KOPT-K1 (cell line): ENCODE results near the gene MACC1.

ENCODE experiments used
- H3K27ac ChIP-seq: fragments of 200-600 bp; sonication (generic); 2 replicates; pipeline ENCODE4 v1.5.1; 2016; ENCODE audit warnings: antibody characterized with exemption, mild to moderate bottlenecking, low read depth, low read length; ENCODE audit not compliant: poor library complexity, severe bottlenecking
- H3K36me3 ChIP-seq: fragments of 200-600 bp; sonication (generic); 2 replicates; pipeline ENCODE4 v1.5.1; 2017; ENCODE audit warnings: antibody characterized with exemption, mild to moderate bottlenecking, low read length, moderate library complexity; ENCODE audit not compliant: insufficient read depth
- H3K9me3 ChIP-seq: fragments of 200-600 bp; sonication (generic); 2 replicates; pipeline ENCODE4 v1.5.1; 2017; ENCODE audit warnings: antibody characterized with exemption, low read length, mild to moderate bottlenecking; ENCODE audit not compliant: insufficient read depth, poor library complexity, severe bottlenecking

Gene MACC1

DNA sequence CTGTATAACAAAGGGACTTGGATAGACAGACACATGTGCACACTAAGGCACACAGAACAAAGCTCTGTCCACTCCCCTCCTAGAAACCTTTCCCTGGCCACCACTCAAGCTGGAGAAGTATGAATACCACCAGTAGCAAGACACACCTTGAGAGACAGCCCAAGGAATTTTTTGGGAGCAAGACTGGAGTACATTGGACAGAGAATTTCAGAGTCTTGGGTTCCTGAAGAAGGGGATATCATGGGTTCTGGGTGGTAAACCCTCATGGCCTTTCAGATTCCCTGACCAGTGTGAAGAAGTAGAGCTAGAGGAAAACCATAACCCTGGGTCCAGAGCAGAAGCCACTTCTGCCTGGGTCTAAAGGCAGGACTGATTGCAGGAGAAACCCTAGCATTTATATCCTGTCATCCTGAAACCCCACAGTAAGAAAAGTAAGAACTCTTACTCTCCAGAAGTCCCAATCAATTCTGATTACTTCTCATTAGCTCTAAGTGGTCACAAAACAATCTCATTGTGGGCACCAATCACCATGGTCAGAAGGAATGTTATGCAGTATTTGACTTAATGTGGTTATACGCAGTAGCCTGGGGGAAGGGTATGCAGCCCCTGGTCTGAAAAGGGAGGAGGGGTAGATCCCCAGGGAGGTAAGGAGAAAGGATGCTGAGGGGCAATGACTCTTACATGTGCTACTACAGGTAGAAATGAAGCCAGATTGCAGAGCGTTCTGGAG lies 20.4 kb upstream of the MACC1 start:
- Histone ChIP-seq H3K9me3 (no peaks in the 10 kb centered on the region), H3K36me3 (no peaks in the 10 kb centered on the region), H3K27ac (no peak overlapping the region)

- H3K27ac ChIP-seq = no peak overlapping the region
- H3K9me3 ChIP-seq = no peaks in the 10 kb centered on the region
- no peaks in the 10 kb centered on the region for H3K36me3 ChIP-seq
Measured at GRCh38 chr7:20236790-20237189, 19.6 kb upstream of the MACC1 start.

- H3K36me3 ChIP-seq = no peaks in the 10 kb centered on the region
- H3K9me3 ChIP-seq = no peaks in the 10 kb centered on the region
- no peak overlapping the region for H3K27ac ChIP-seq
Measured at GRCh38 chr7:20236043-20236442, 18.9 kb upstream of the MACC1 start.

DNA sequence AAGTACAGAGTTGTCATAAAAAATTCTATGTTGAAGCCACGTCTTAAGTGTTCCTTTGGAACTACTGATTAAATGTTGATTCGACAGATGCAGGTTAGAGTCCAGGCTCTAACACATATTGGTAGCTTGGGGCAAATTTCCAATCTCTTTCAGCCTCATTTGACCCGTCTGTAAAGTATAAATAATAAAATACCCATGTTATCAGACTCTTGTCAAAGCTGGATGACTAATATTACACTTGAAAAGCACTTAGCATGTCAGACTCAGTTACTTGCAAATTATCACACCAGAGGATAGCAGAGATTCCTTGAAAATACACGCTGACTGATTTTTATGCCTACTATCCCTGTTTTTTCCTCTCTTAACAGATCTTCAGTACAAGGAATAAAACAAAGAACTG lies 18.1 kb upstream of the MACC1 start:
- Histone ChIP-seq H3K36me3 (no peaks in the 10 kb centered on the region), H3K9me3 (no peaks in the 10 kb centered on the region), H3K27ac (no peak overlapping the region)

DNA sequence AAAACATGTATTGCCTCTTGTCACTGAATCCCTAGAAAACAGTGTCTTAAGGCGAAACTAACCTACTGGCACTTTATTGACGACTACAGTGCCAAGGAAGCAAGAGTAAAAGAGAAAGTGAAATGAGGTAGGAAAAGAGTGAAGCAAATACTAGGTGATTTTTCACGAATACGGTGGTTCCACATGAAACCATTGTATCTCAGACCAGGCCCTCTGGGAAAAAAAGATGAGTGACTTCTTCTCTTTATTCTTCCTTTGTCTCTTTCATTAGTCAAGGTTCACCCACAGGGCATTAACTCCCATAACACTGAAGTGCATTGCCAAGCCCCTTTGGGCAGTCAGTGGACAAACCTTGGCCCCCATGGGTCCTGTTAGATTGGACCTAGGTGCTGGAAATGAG lies 16.2 kb upstream of the MACC1 start:
- H3K9me3 ChIP-seq = no peaks in the 10 kb centered on the region
- no peak overlapping the region for H3K27ac ChIP-seq
- H3K36me3 ChIP-seq = no peaks in the 10 kb centered on the region

DNA sequence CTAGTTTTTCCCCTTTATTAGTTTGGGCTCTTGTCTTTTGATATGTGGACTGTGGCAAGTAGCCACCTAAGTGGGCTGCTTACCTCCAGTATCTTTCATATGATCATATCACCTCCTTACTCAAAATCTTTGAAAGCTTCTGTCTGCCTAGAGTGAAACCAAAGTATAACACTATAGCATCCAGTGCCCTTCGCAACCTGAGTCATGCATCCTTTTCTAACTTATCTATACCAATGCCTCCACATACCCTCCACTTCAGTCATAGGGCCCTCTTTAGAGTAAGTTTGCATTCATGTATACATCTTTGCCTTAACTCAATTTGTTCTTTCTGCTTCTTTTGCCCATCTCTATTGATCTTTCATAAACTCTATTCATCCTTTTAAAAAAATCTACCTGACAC lies 15.7 kb upstream of the MACC1 start:
- H3K9me3 ChIP-seq = no peaks in the 10 kb centered on the region
- no peak overlapping the region for H3K27ac ChIP-seq
- no peaks in the 10 kb centered on the region for H3K36me3 ChIP-seq

- H3K27ac ChIP-seq = no peak overlapping the region
- H3K9me3 ChIP-seq = no peaks in the 10 kb centered on the region
- H3K36me3 ChIP-seq = no peaks in the 10 kb centered on the region
Measured at GRCh38 chr7:20229646-20230500, 12.7 kb upstream of the MACC1 start.

GRCh38 chr7:20229081-20229480 lies 11.9 kb upstream of the MACC1 start:
- H3K36me3 ChIP-seq = no peaks in the 10 kb centered on the region
- no peaks in the 10 kb centered on the region for H3K9me3 ChIP-seq
- H3K27ac ChIP-seq = no peak overlapping the region

- Histone ChIP-seq H3K9me3 (no peaks in the 10 kb centered on the region), H3K36me3 (no peaks in the 10 kb centered on the region), H3K27ac (no peak overlapping the region)
Measured at GRCh38 chr7:20228654-20229053, 11.5 kb upstream of the MACC1 start.

DNA sequence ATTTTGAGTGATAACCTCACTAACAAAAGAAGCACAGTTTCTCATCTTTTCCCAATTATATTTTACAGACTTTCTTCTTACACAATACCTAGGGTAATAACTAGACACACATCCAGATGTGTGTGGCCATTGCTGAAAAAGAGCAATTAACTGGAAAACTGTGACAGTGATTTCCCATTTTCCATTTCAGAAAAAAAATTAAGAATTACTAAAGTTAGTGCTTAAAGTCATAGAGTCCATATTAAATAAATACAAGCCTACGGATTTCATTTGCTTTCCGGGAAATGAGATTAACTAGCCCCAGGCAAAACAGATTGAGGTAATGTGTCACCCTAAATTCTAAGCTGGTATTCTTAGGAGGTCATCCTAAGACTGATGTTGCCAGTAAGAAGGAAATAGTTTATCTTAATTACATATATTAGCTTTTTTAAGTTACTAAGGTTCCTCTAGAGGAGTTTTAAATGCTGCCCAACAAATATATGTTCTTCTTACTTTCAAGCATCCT lies 10.2 kb upstream of the MACC1 start:
- H3K9me3 ChIP-seq = no peaks in the 10 kb centered on the region
- H3K36me3 ChIP-seq = no peaks in the 10 kb centered on the region

DNA sequence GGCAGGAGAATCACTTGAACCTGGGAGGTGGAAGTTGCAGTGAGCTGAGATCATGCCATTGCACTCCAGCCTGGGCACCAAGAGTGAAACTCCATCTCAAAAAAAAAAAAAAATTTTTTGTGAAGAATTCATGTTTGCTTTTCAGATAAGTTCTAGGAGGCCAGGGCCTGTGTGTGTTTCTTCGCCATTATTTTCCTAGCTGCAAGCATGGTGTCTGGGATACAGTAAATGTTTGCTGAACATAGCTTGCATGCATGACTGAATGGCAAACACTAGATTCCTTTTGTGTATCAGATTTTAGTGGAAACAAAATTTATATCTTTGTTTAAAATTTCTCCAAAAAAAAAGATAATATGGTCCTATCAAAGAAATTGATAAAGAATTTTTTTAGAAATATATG lies 9.7 kb upstream of the MACC1 start:
- no peaks in the 10 kb centered on the region for H3K9me3 ChIP-seq
- H3K36me3 ChIP-seq = no peaks in the 10 kb centered on the region
- no peak overlapping the region for H3K27ac ChIP-seq

More for the DNA sequence above, 10.2 kb upstream of the MACC1 start:
- no peak overlapping the region for H3K27ac ChIP-seq

DNA sequence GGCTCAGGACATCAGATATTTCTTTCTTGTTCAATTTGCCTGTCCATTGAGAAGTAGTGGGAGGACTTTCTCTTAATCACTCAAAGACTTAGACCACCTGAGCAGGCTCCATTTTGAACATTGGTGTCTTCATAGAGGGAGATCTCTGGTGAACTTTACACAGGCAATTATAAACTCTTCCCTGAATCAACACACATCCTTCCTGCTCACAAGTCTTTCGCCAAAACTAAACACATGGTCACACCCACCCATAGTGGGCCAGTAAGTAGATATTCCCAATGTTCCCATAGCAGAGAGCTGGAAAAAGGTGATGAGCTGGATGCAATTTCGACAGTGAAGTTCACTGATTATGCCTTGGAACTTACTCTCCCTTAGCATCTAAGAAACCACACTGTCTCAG lies 8.2 kb upstream of the MACC1 start:
- Histone ChIP-seq H3K9me3 (no peaks in the 10 kb centered on the region), H3K36me3 (no peaks in the 10 kb centered on the region)

GRCh38 chr7:20224025-20224424 lies 6.8 kb upstream of the MACC1 start:
- no peaks in the 10 kb centered on the region for H3K36me3 ChIP-seq

More for the DNA sequence above, 8.2 kb upstream of the MACC1 start:
- no peak overlapping the region for H3K27ac ChIP-seq

DNA sequence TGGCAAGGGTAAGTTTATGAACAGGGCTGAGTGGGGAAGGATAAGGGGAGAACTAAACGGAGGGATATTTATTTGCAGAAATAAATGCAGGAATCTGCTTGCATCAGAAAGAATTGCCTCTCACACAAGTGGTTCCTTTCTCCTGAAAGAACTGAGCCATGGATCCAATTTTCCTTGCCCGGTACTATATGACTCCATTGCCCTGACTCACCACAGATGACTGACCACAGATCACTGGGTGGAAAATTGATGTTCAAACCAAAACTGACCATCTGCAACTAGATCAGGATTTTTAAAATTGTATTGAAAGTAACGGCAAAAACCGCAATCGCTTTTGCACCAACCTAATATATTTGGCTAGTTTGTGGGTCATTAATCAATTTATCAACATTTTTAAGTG lies 6.2 kb upstream of the MACC1 start:
- no peaks in the 10 kb centered on the region for H3K9me3 ChIP-seq
- no peak overlapping the region for H3K27ac ChIP-seq
- H3K36me3 ChIP-seq = no peaks in the 10 kb centered on the region

More at GRCh38 chr7:20224025-20224424, 6.8 kb upstream of the MACC1 start:
- H3K9me3 ChIP-seq = no peaks in the 10 kb centered on the region
- no peak overlapping the region for H3K27ac ChIP-seq

DNA sequence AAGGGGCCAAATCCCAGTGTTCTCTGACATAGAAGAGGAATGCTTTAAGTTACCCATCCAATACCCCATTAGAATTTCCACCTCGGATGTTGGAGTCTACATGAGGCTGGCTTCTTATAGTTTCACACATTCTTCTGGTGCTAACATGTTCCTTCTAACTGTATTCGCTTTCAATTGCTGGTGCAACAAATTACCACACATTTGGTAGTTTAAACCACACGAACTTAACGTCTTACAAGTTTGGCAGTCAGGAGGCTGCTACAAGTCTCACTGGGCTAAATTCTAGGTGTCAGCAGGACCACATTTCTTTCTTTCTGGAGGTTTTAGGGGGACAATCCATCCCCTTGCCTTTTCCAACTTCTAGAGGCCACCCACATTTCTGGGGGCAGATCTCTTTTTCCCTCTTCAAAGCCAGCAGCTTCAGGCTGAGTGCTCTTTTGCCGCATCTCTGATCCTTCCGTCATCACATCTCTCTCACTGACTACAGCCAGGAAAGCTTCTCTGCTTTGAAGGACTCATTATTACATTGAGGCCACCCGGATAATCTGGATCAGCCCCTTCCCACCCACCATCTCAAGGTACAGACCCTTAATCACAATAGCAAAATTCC lies 5.1 kb upstream of the MACC1 start:
- Histone ChIP-seq H3K9me3 (no peaks in the 10 kb centered on the region), H3K27ac (no peak overlapping the region), H3K36me3 (no peaks in the 10 kb centered on the region)
